GM21576 (cell line): ENCODE data around the gene KLHDC2.
A peak's percentile ranks its signal among the peaks of the same experiment; 100 is the strongest.
"Not testable (repeated sequence)": the region's sequence is repeated elsewhere in the genome, so short reads cannot be mapped to it uniquely, and the experiment has no call there.

ENCODE experiments used
- ATAC-seq: cut with Tn5 transposase; IDR thresholded peaks from one replicate; pipeline ENCODE4 v1.9.1; 2021; ENCODE audit warnings: mild to moderate bottlenecking, moderate library complexity; ENCODE audit not compliant: unreplicated experiment

KLHDC2 gene

GRCh38 chr14:49767571-49768300 lies at the start of gene KLHDC2:
Gene KLHDC2 (plus strand): TSS chr14:49768153. CDS start chr14:49768469, 316 bp downstream.
- peak; percentile 91 for ATAC-seq

GRCh38 chr14:49720744-49721143 lies 47.2 kb upstream of the KLHDC2 start:
- ATAC-seq: no peak

GRCh38 chr14:49721733-49722435 lies 46.1 kb upstream of the KLHDC2 start:
- ATAC-seq: not testable (repeated sequence)

- no peak for ATAC-seq
Observed at GRCh38 chr14:49727171-49727570, 40.8 kb upstream of the KLHDC2 start.

GRCh38 chr14:49732896-49733295 lies 35.1 kb upstream of the KLHDC2 start:
- ATAC-seq: no peak

- ATAC-seq: no peak
Observed at GRCh38 chr14:49733836-49734235, 34.1 kb upstream of the KLHDC2 start.

- ATAC-seq: not testable (repeated sequence)
Observed at GRCh38 chr14:49735669-49736068, 32.3 kb upstream of the KLHDC2 start.

GRCh38 chr14:49745191-49745590 lies 22.8 kb upstream of the KLHDC2 start:
- no peak for ATAC-seq

- not testable (repeated sequence) for ATAC-seq
Observed at GRCh38 chr14:49746476-49746875, 21.5 kb upstream of the KLHDC2 start.

GRCh38 chr14:49754570-49755097 lies 13.3 kb upstream of the KLHDC2 start:
- ATAC-seq: no peak

- no peak for ATAC-seq
Observed at GRCh38 chr14:49755378-49755777, 12.6 kb upstream of the KLHDC2 start.

- no peak for ATAC-seq
Observed at GRCh38 chr14:49761839-49762551, 6.0 kb upstream of the KLHDC2 start.

- ATAC-seq: no peak
Observed at GRCh38 chr14:49766839-49767238, 1.1 kb upstream of the KLHDC2 start.

- no peak for ATAC-seq
Observed at GRCh38 chr14:49767270-49767570, 733 bp upstream of the KLHDC2 start.

- ATAC-seq: no peak
Observed at GRCh38 chr14:49768301-49769121, 558 bp downstream of the KLHDC2 start.

GRCh38 chr14:49769171-49769570 lies 1.2 kb downstream of the KLHDC2 start:
- ATAC-seq: no peak

GRCh38 chr14:49769581-49770211 lies 1.7 kb downstream of the KLHDC2 start:
- ATAC-seq: no peak

GRCh38 chr14:49770212-49770817 lies 2.4 kb downstream of the KLHDC2 start:
- ATAC-seq: no peak

- not testable (repeated sequence) for ATAC-seq
Observed at GRCh38 chr14:49771691-49772090, 3.7 kb downstream of the KLHDC2 start.

- no peak for ATAC-seq
Observed at GRCh38 chr14:49774106-49774505, 6.2 kb downstream of the KLHDC2 start.
